ENCODE measurements around the gene TMEM43.

TMEM43 gene

DNA sequence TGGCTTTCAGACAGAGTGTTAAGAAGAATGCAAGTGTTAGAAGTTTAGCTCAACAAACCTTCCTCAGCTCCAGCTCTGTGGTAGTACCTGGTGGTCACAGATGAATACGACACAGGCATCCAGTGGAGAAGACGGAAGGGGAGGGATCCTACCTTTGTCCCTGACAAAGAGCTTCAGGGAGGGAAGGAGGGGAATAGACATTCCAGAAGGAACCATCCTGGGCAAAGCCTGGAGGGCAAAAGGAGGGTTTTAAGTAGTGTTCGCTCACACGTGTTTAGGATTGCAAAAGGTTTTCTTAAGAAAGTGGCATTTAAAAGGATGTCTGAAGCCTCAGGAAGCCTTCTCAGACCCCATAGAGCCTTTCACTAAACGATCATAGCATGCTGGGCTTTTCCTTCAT lies 3.0 kb upstream of the TMEM43 start:
- no peak for DNase-seq (ENCODE audit: low read depth, low spot score)

DNA sequence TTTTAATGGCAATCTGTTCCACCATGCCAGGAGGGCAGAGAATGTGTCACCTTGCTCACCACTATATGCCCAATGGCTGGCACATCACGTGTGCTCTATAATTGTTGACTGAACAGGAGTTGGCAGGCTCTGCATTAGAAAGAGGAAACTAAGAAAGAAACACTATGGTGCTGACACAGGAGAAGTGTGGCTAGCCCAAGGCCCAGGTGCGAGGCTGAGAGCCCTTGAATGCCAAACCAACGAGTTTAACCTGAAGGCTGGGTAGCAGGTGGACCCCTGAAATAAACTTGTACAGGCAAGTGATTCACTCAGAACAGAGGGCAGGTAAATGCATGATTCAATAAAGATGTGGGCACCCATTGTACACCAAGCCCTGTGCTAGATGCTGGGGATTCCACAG lies 2.6 kb upstream of the TMEM43 start:
- DNase-seq (ENCODE audit: low read depth, low spot score): no peak

DNA sequence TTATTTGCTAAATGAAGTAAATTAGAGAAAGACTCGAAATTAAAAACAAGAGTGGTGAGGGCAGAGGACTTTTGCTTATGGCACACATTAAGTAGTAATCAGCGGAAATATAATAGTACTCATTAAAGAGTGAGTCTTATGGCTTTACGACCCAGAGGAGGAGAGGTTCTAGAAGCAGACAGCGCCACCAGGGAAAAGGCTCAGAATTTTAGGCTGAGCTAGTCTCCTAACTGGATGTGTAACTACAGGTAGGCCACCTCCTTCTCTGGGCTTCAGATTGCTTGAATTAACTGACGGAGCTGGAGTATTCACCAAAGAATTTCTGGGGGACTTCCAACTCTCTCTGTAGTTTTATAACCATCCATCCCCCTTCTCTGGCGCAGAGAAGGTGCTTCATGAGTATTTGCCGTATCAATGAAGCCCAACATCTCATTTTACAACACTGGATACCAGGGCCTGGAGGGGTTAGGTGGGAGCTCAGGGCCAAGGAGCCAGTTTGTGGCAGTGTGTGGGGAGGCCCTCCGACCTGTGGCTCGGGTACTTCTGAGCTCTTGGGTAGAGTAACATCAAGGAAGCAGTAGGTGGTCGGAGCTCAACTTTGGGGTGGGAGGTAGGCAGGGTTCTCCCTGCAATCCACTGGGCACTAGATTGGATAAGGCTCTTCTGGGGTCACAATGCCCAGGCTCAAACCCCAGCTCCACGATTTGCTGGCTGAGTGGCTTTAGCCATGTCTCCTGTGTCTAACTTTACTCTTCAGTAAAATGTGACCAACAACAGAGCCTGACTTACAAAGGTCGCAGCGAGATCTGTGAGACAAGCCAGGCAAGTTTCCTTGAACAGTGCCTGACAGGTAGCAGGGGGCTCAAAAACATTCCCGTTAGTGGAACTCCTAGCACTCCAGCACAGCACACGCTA lies 1.3 kb upstream of the TMEM43 start:
- DNase-seq (ENCODE audit: low read depth, low spot score): no peak

DNA sequence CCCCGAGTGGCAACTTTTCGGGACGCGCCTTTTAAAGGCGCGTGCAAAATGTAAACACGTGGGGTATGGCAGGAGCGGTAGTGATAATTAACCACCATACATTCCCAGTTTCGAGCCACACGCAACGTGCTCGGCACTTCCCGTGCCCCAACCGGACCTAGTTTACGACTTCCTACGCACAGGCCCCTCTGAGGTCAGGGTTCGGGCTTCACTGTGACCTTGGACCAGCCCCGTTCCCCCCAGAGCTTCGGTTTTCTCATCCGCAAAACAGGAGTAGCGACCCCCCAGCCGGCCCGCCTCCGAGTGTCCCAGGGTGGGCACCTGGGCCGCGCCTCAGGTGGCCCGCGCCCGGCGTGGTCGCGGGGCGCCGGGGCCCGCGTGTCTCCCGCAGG lies 633 bp upstream of the TMEM43 start:
- no peak for DNase-seq (ENCODE audit: low read depth, low spot score)

DNA sequence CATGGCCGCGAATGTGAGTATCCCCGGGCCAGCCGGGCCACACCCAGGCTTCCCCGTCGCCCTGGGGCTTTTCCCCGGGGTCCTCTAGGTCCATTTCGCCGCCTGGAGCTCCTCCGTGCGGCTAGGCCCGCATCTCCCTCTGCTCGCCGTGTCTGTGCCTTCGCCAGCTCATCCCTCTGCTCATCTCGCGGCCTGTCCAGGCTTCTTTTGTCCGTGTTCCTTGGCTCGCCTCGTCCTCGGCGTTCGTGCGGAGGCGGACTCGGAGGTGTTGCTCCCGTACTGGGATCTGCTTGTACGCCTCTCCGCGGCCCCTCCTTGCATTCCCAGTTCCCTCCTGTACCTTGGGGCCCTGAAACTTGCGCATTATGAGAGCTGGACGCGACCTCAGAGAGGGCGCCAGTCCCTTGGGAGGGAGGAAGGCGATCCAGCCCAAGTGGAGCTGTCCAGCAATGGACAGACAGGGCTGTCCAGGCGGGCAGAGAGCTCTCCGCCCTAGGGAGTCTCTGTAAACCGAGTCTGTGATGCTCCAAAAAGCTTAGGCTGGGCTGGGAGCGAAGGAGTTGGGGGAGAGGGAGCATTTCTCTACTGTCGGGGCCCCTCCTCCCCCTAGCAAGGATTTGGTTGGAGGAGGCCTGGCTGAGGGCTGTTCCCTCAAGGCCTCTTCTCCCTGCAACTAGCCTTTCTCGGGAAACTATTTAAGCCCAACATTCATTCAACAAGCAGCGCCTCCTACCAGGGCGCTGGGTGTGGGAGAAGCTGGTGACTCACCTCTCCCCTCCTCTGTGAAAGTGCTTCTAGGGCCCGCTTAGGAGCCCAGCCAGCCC lies 553 bp downstream of the TMEM43 start:
- DNase-seq (ENCODE audit: low read depth, low spot score): no peak

DNA sequence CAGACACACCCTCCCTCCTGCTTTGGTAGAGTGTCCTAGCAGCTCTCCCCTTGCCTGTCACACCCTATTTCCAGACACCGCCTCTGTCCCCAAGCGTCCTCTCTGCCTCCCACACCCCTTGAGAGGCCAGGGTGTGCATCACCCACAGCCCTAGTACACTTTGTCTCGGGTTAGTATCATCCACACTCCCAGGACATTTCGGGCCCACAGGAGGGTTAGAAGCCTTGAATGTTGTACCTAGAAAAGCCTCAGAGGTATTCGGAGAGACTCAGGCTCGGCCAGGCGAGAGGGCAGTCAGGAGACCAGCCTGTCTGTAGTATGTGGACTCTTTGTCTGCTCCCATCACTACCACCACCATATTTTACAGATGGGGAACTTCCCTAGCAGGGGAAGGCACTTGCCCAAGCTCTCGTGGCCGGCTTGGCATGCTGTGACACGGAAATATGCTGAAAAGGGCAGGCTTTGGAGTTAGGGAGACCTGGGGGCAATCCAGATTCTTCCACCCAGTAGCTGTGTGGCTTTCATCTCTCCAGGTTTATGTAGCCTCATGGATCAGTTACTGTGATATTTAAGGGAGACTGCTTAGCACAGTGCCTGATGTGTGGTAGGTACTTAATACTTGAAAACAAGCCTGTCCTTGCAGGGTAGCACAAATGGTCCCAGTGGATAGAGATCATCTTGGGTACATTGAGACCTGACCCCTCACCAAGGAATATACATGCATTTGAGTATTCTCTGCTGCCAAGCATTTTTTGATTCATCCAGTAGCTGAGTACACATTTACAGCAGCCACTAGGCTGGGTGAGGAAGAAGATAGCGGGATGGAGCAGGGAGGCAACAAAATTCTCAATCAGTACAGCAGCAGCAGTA lies 1.4 kb downstream of the TMEM43 start:
- DNase-seq (ENCODE audit: low read depth, low spot score): no peak

DNA sequence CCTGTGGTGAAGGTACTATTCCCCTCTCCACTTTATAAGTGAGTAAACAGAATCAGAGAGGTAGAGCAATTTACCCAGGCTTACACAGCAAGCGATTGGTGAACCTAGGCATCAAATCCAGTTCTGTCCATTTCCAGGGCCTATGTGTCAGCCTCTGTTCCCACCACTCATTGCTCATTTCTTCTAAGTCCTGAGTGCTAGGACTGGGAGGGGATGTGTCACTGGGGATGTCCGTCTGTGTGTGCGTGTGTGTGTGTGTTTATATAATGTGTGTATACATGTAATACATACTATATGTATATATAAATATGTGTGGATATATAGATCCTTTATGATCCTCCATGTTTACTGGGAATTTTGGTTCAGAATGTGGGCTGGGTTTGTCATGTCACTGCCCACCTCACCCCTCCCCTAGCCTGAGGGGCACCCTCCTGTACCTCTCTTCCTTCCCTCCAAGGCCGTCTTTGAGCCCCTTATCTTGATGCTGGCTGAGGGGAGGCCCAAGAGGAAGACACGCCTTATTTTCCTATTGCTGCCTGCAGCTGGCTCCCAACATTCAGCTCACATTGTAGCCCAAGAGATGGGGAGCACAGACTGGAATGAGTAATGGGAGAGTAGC lies 2.1 kb downstream of the TMEM43 start:
- DNase-seq (ENCODE audit: low read depth, low spot score): no peak

DNA sequence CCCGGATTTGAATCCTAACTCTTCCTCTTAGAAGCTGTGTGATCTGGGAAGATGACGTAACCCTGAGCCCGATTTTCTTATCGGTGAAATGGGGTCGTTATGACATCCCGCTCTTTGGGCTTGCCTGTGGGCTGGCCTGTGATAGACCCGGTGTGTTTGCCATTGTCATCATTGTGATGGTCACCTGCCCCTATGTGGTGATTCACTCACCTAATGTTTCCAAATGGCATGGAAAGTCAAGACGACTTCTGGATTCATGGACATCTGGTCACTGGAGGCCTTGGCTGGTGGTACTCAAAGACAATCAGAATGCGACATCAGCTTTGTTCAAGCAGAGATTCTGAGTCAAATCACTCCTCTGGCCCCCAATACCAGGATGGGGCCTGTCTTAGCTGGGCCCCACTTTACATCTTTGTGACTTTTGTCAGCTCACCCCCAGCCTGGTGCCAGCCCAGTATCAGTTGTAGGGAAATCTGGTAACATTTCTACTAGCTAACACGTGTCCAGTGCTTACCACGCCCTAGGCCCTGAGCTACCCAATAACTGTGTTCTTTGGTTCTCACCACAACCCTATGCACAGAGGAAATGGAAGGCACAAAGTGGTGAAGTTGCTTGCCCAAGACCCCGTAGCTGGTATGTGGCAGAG lies 2.8 kb downstream of the TMEM43 start:
- no peak for DNase-seq (ENCODE audit: low read depth, low spot score)

DNA sequence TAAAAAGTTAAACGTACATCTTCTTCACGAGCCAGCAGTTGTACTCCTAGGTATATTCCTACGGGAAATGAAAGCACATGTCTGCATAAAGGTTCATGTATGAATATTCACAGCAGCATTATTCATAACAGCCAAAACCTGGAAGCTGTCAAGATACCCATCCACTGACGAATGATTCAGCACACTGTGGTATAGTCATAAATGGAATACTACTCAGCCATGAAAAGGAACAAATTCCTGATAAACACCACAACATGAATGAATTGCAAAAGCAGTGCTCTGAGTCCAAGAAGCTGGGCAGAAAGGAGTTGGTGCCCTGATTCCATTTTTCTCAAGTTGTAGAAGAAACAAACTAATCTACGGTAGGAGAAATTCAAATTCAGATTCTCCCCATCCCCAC lies 3.9 kb downstream of the TMEM43 start:
- DNase-seq (ENCODE audit: low read depth, low spot score): no peak

DNA sequence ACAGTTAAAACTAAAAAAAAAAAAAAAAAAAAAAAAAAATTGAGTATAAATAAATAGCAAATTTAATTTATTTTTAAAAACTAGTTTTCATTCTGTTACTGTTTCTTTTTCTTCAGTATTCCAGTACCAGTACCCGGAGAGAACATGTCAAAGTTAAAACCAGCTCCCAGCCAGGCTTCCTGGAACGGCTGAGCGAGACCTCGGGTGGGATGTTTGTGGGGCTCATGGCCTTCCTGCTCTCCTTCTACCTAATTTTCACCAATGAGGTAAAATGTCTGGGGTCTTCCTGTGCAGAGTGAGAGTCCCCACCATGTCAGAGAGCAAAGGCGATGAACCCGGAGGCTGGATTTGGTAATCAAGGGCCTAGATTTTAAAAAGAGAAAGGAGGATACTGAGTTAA lies 4.4 kb downstream of the TMEM43 start:
- DNase-seq (ENCODE audit: low read depth, low spot score): no peak

DNA sequence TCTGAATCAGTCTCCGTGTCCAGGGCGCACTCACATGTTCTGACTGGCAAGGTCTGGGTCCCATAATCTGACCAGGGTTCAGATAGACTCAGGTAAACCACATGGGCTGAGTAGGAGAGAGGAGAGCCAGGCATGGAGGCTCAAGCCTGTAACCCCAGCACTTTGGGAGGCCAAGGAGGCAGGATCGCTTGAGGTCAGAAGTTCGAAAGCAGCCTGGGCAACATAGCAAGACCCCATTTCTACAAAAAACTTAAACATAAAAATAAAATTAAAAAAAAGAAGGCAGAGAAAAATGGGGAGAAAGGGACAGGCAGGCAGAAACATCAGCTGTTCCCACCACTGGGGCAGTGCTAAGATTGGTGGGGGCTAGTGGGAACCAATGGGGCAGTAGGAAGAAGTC lies 5.4 kb downstream of the TMEM43 start:
- no peak for DNase-seq (ENCODE audit: low read depth, low spot score)

DNA sequence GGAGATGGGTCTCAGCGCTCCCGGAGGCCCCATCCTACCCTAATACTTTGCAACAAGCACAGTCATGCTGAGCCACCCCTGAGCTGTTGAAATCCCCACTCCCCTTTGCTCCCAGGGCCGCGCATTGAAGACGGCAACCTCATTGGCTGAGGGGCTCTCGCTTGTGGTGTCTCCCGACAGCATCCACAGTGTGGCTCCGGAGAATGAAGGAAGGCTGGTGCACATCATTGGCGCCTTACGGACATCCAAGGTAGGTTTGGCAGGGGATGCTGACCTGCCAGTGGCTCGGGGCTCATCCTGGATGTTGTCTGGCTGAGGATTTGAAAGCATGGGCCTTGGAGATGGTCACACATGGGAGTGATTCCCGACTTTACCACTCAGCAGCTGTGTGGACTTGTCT lies 5.9 kb downstream of the TMEM43 start:
- no peak for DNase-seq (ENCODE audit: low read depth, low spot score)

DNA sequence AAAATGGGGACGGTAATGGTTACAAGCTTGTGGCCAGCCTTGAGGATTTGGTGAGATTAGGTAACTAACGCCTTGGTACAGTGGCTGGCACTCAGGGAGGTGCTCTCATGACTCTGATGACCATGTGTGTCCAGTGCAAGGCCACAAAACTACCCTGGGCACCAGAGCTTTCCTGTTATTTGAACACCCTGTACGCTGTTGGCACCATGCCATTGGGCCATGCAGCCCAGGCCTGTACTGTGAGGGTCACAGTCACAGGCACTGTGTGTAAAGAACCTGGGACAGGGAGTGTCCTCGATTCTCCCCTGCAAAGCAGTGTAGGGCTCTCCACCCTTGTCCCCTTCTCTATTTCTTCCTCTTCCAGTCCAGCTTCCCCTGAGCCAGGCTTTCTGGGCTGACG lies 6.3 kb downstream of the TMEM43 start:
- DNase-seq (ENCODE audit: low read depth, low spot score): no peak

DNA sequence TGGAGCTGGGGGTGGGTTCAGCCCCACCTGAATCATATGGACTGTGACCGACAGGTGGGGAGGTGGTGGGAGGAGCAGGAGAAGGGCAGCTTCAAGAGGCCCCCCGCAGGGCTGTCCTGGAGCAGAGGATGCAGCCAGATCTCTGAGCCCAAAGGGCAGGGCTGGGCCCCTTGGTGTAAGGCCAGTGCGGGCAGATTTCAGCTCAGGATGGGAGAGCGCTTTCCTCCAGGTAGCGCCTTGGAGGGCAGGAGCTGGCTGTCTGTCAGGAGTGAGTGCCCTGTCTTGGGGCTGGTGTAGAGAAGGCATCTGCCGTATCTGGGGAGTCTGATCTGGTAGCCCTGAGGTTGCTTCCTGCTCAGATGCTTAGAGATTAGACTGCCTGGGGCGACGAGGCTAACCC lies 7.3 kb downstream of the TMEM43 start:
- DNase-seq (ENCODE audit: low read depth, low spot score): no peak

DNA sequence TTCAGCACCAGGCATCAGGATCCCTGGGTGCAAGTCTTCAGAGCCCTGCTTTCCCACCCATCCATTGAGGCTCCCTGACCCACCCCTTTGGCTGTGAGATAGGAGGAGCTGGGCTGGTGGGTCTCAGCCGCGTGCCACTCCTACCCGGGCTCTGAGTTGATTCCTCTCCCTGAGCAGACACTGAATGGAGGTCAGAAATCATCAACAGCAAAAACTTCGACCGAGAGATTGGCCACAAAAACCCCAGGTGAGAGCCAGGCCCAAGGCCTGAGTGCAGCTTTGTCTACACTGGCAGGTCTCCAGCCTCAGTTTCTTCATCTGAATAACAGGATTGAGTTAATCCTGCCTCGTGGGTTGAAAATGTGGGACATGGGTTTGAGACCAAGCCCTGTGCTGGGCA lies 7.8 kb downstream of the TMEM43 start:
- no peak for DNase-seq (ENCODE audit: low read depth, low spot score)

DNA sequence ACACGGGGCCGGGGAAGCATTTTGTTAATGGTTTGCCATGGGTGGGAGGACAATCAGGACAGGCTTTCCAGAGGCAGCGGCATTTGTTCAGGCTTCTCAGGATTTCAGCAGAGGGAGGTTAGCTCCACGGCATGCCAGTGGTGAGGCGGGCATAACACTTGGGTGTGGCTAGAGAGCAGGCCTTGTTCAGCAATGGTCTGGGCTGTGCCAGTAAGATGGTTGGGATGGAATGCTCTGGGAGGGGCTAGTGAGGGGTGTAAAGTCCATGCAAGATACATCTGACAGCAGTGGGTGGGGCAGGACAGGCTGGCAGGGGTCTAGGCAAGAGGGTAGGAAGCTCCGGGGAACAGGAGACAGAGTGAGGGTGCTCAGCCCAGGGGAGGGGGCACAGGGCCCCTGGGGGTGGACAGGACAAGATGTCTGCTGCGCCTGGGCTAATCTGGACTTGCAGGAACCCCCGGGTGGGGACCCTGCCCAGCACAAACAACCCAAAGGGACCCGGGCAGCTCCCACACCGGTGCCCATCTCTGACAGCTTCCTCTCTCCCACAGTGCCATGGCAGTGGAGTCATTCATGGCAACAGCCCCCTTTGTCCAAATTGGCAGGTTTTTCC lies 8.4 kb downstream of the TMEM43 start:
- no peak for DNase-seq (ENCODE audit: low read depth, low spot score)

DNA sequence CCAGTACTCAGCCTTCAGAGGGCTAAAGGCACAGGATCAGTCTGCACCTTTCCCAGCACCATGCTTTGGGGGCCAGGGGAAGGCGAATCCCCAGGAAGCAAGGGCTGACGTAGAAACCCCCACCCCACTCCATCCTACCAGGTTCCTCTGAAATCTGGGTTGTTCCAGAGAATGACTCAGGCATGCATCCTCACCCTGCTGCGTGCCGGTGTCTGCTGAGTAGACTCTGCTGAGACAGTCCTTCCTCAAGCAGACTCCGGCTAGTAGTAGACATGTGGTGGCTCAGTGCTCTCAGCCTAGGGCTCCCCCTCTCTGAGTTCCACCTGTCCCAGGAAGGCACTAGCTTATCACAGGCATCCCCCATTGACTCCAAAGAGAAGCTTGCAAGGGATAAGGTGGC lies 9.0 kb downstream of the TMEM43 start:
- DNase-seq (ENCODE audit: low read depth, low spot score): no peak

DNA sequence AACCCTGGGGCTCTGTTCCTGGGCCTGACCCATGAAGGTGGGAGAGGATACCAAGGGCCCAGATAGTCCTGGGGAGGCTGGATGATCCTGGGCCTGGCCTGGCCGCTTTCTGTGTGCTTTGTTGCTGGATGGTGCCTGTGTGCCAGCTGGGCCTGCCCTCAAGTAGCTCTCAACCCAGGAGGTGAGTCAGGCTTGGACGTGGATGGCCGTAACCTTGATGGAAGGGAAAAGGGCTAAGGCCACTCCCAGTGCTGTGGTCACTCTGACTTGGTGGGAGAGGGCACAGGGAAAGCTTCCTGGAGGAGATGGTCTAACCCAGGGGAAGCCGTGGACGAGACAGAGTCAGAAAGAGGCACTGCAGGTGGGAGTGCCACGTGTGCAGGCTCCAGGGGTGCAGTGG lies 9.4 kb downstream of the TMEM43 start:
- no peak for DNase-seq (ENCODE audit: low read depth, low spot score)

DNA sequence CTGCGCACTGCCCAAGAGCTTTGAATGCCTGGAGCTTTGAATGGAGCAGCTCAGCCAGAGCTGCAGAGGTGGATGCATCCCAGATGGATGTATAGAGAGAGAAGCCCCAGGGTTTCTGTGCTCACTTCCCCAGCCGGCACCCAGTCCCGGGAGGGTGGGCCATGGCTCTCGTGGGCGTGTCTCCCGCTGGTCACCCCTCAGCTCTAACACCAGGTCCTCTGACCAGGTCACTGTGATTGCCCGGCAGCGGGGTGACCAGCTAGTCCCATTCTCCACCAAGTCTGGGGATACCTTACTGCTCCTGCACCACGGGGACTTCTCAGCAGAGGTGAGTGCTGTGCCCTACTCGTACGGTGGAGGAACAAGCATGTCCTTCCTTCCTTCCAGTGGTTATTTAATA lies 10.7 kb downstream of the TMEM43 start:
- no peak for DNase-seq (ENCODE audit: low read depth, low spot score)

DNA sequence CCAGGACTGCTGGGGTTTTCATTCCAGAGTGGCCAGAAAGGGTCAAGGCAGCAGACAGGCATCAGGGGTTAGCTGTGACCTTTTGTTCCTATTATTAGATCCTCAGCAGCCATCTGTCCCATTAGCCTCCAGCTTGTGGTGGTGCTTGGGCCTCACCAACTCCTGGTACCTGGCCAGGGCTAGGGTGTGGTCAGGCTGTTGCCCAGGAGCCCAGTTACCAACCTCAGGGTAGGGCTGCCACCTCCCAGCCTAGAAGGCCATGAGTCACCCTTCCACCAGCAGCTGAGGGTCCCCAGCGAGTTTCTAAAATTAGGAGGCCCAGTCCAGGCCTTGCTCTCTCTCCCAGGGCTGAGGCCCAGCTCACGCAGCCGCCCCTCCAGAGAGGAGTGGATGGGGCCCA lies 12.2 kb downstream of the TMEM43 start:
- no peak for DNase-seq (ENCODE audit: low read depth, low spot score)

DNA sequence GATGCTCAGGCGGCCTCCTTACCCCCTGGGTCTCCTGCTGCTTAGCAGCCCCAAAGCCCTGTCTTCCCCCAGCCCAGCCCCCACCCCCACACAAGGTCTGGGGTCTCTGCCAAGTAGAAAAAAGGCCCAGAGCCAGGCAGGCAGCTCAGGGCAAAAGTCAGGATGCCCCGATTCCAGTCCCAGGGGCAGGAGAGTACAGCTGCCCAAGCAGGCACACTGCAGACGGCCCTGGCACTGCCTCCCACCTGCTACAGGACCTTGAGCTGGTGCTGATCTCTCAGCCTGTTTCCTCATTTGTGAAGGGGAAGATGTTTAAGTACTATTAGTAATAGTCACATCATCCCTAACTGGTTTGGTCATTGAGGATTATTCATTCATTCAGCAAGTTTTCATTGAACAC lies 12.6 kb downstream of the TMEM43 start:
- DNase-seq (ENCODE audit: low read depth, low spot score): no peak
